ENCODE results near the gene IQCE. TPM values are rescaled to one million over a fixed set of nuclear protein-coding genes. Genes with fewer than 3 reads are reported as not detected.

IQCE gene
- total RNA-seq, 4 donors from 2014 or later: 6.6 to 14.3 (median 12.8) TPM

- ATAC-seq (ENCODE audit: low FRiP score): no peak
- TF ChIP-seq CTCF (IDR thresholded peaks at IDR 0.05): no peak
These were observed 65.6 kb downstream of the IQCE start for GRCh38 chr7:2624293-2624886.

GRCh38 chr7:2626498-2627117 lies 67.8 kb downstream of the IQCE start:
- no peak for TF ChIP-seq CTCF (IDR thresholded peaks at IDR 0.05)
- no peak for ATAC-seq (ENCODE audit: low FRiP score)
- no peak for DNase-seq (ENCODE audit: low spot score)

More at GRCh38 chr7:2624293-2624886, 65.6 kb downstream of the IQCE start:
- no peak for DNase-seq (ENCODE audit: low spot score)

- no peak for TF ChIP-seq CTCF (IDR thresholded peaks at IDR 0.05)
- DNase-seq (ENCODE audit: low spot score) (no peak), ATAC-seq (ENCODE audit: low FRiP score) (no peak)
These were observed 68.7 kb downstream of the IQCE start for GRCh38 chr7:2627258-2628129.

- TF ChIP-seq CTCF (IDR thresholded peaks at IDR 0.05): no peak
- no peak for DNase-seq (ENCODE audit: low spot score)
- ATAC-seq (ENCODE audit: low FRiP score): no peak
These were observed 69.3 kb downstream of the IQCE start for GRCh38 chr7:2628130-2628482.

- no peak for DNase-seq (ENCODE audit: low spot score)
- ATAC-seq (ENCODE audit: low FRiP score): no peak
- no peak for TF ChIP-seq CTCF (IDR thresholded peaks at IDR 0.05)
These were observed 70.1 kb downstream of the IQCE start for GRCh38 chr7:2628891-2629290.

GRCh38 chr7:2629746-2630681 lies 71.2 kb downstream of the IQCE start:
- no peak for ATAC-seq (ENCODE audit: low FRiP score)
- TF ChIP-seq CTCF (IDR thresholded peaks at IDR 0.05): no peak
- DNase-seq (ENCODE audit: low spot score): no peak

Data from omental fat pad (tissue), 4 donors.